Measurements from ENCODE around the gene RIMS4. TPM values are rescaled to one million over a fixed set of nuclear protein-coding genes. Genes with fewer than 3 reads are reported as not detected.

The RIMS4 gene
- total and polyA plus RNA-seq, 2 of the 8 experiments (the other 6 are each of a cell fraction or from before 2014, with no cell fraction given), result 13.3 to 44.2 TPM

GRCh38 chr20:44737116-44737515, 73.2 kb downstream of the RIMS4 start:
- Histone ChIP-seq H2BK15ac (ENCODE audit: low read length) (no peak overlapping the region), H3K4me2 (ENCODE audit: insufficient read depth in 1 of 2, low read depth in 2 of 2, low read length in 2 of 2) (no peak overlapping the region), H4K20me1 (replicated peaks in 1 of 2; ENCODE audit: control insufficient read depth in 1 of 2, insufficient read depth in 2 of 2, low read length in 2 of 2) (no peaks in the 10 kb centered on the region), H3K14ac (ENCODE audit: insufficient read length) (no peak overlapping the region), H3K4me3 (ENCODE audit: extremely low read depth in 1 of 4, insufficient read depth in 2 of 4, low read depth in 3 of 4, low read length in 4 of 4) (no peak overlapping the region), H3K27ac (ENCODE audit: low read depth, low read length) (no peak overlapping the region), H4K91ac (replicated peaks; ENCODE audit: insufficient read length, low read length) (no peak overlapping the region), H3K79me2 (ENCODE audit: control insufficient read depth in 1 of 2, insufficient read depth in 2 of 2, low read length in 2 of 2) (no peaks in the 10 kb centered on the region), H3K56ac (replicated peaks; ENCODE audit: insufficient read length, low read depth, low read length) (no peak overlapping the region), H2AK5ac (ENCODE audit: low read depth, low read length) (no peak overlapping the region), H2BK5ac (ENCODE audit: low read depth, low read length) (no peak overlapping the region), H2AFZ (ENCODE audit: low read length) (no peak overlapping the region), H3K4ac (replicated peaks; ENCODE audit: insufficient read length, low read depth, low read length) (no peak overlapping the region), H3K9me3 (ENCODE audit: insufficient read depth in 2 of 2, low read depth in 1 of 2, low read length in 1 of 2) (no peaks in the 10 kb centered on the region; a peak in 1 of 4 replicates), H2BK12ac (ENCODE audit: low read depth, low read length) (no peak overlapping the region), H4K8ac (ENCODE audit: extremely low read depth, insufficient read depth, low read length) (no peak overlapping the region), H3K36me3 (ENCODE audit: control insufficient read depth in 2 of 4, insufficient read depth in 4 of 4, low read length in 3 of 4) (no peaks in the 10 kb centered on the region), H3K23ac (ENCODE audit: insufficient read length) (no peak overlapping the region), H3K23me2 (ENCODE audit: low read depth, low read length) (no peaks in the 10 kb centered on the region), H3K79me1 (ENCODE audit: low read depth, low read length) (no peaks in the 10 kb centered on the region), H3K18ac (ENCODE audit: extremely low read depth, low read length) (no peak overlapping the region), H2BK120ac (replicated peaks; ENCODE audit: low read depth, low read length) (no peak overlapping the region), H3K4me1 (replicated peaks in 1 of 4; ENCODE audit: control insufficient read depth in 3 of 4, insufficient read depth in 4 of 4, low read length in 3 of 4) (peaks cover 0 to 4% (median 0%) of the 10 kb centered on the region in 4 experiments; a peak in 1 of 7 replicates), H4K5ac (ENCODE audit: insufficient read length, low read depth, low read length) (no peak overlapping the region), H3K27me3 (replicated peaks in 1 of 4; ENCODE audit: control insufficient read depth in 3 of 4, extremely low read depth in 1 of 4, insufficient read depth in 3 of 4, low read length in 3 of 4) (peaks cover 0 to 2% (median 0%) of the 10 kb centered on the region in 4 experiments; a peak in 1 of 7 replicates), H2BK20ac (ENCODE audit: low read length) (no peak overlapping the region), H3K9ac (replicated peaks in 1 of 4; ENCODE audit: extremely low read depth in 1 of 4, low read depth in 3 of 4, low read length in 3 of 4) (no peak overlapping the region)
- 93% methylated on average over 4 of the region's 4 CpGs; no CpG with 5 or more reads in 1 of the 2 experiments for WGBS, 2 experiments (ENCODE audit: extremely low coverage in 1 of 2, insufficient coverage in 1 of 2, insufficient read length in 1 of 2, insufficient replicate concordance in 2 of 2, low coverage in 1 of 2, low lambda C conversion rate in 2 of 2, missing lambda C conversion rate in 1 of 2)
- no peak for FAIRE-seq
- ChIA-PET POLR2A (ENCODE audit: partially characterized antibody) (interaction anchor here (1.0 to 1.5 kb wide), 2 partner anchors 10 to 53 kb away, joined by 3 to 5 read pairs; no protein-coding TSS in a partner anchor), CTCF (ENCODE audit: partially characterized antibody) (interaction anchor here (1.0 to 2.1 kb wide), 3 partner anchors 10 to 523 kb away, joined by 3 to 5 read pairs (median 3); no protein-coding TSS in a partner anchor)
- DNase-seq (ENCODE audit: low read depth in 1 of 2, low spot score in 2 of 2), result no peak
- TF ChIP-seq YY1 (IDR thresholded peaks at IDR 0.05; ENCODE audit: low read depth, low read length) (no peak), CTCF (IDR thresholded peaks at IDR 0.05; ENCODE audit: control extremely low read depth in 1 of 3, insufficient read depth in 1 of 3, low read depth in 1 of 3, low read length in 3 of 3) (no peak), SIRT6 (IDR thresholded peaks at IDR 0.05; ENCODE audit: low read length) (no peak), CREB1 (IDR thresholded peaks at IDR 0.05) (no peak), HDAC6 (IDR thresholded peaks at IDR 0.05; ENCODE audit: low read depth, low read length) (no peak), TEAD4 (IDR thresholded peaks at IDR 0.05; ENCODE audit: low read depth, low read length) (no peak), EP300 (IDR thresholded peaks at IDR 0.05; ENCODE audit: borderline replicate concordance in 1 of 2, low read depth in 2 of 2, low read length in 2 of 2) (no peak), NRF1 (IDR thresholded peaks at IDR 0.05; ENCODE audit: low read depth, low read length) (no peak), CHD1 (IDR thresholded peaks at IDR 0.05; ENCODE audit: low read depth, low read length) (no peak), RXRA (IDR thresholded peaks at IDR 0.05; ENCODE audit: insufficient read depth, low read depth, low read length) (no peak), FOSL1 (IDR thresholded peaks at IDR 0.05; ENCODE audit: insufficient read depth, low read depth, low read length) (no peak)

Measured in H1 (cell line).